ENCODE measurements around the gene C1QTNF3.
"Not testable (repeated sequence)": the region's sequence is repeated elsewhere in the genome, so short reads cannot be mapped to it uniquely, and the experiment has no call there.

Gene C1QTNF3, protein sequence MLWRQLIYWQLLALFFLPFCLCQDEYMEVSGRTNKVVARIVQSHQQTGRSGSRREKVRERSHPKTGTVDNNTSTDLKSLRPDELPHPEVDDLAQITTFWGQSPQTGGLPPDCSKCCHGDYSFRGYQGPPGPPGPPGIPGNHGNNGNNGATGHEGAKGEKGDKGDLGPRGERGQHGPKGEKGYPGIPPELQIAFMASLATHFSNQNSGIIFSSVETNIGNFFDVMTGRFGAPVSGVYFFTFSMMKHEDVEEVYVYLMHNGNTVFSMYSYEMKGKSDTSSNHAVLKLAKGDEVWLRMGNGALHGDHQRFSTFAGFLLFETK

DNA sequence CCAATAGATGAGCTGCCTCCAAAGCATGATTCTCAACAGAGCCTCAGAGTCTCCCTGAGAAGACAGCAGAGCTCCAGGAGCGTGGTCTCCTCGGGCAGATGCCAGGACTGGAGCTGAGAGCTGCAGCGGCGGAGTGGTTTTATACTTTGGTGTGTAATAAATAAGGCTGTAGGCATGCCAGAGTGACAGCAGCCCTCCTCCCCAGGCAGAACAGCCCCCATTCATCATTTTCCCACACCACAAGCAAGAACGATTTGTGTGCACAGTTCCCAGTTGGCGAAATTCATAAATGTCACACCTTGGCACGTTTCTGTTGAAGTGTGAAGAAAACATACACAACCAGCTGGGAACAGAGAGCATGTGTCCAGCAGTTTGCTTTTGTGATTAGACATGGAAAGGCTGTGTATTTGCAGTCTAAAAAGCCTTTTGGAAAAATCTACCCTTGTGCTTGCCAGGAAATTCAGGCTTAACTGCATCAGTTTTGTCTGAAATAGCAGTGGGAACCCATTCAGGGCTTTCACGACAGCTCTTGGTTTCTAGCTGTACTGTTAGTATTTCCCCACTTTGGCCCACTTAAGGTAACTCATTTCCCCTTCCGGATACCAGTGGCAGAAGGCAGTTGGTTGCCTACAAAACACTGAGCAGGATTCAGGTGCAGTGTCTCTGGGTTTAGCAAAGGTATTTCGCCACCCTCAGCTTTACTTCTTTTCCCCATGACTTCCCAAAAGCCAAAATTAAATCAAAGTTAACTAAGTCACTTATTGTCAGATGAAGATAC, at the start of gene C1QTNF3:
Gene C1QTNF3 (minus strand): TSS at position 115 of the 778 bp plus-strand sequence. CDS start 88 bp downstream, at position 27.
- no peaks in the 10 kb centered on the region for H3K9me3 Mint-ChIP-seq
- no peaks in the 10 kb centered on the region for H3K27me3 Mint-ChIP-seq (ENCODE audit: low read depth)
- no peak within 1 kb of the TSS for H3K27ac Mint-ChIP-seq
- H3K4me3 Mint-ChIP-seq, result no peak within 1 kb of the TSS
- H3K4me1 Mint-ChIP-seq (ENCODE audit: low read depth), result no peaks in the 10 kb centered on the region
- peaks cover 2% of the 10 kb centered on the region for H3K36me3 Mint-ChIP-seq (ENCODE audit: low read depth)

DNA sequence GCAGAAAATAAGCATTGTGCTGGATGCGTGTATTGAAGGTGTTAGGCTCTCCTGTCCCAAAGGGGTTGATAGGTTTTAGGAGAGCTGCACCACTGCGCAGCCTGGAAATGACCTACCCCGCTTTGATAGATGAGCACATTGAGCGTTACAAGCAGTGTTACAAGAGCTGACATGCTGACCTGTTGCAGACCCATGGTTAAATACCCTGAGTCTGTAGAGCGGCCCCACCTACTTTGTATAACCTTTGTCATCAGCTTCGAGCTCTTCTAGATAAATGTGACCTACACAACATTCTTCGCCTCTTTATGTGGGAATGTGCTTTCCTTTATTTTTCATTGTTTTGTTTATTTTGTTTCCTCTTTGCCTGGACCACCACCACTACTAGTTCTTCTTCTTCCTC, 48.0 kb upstream of the C1QTNF3 start:
- not testable (repeated sequence) for H3K27ac Mint-ChIP-seq; H3K27me3 Mint-ChIP-seq (ENCODE audit: low read depth); H3K4me1 Mint-ChIP-seq (ENCODE audit: low read depth); H3K4me3 Mint-ChIP-seq; H3K9me3 Mint-ChIP-seq; H3K36me3 Mint-ChIP-seq (ENCODE audit: low read depth)

DNA sequence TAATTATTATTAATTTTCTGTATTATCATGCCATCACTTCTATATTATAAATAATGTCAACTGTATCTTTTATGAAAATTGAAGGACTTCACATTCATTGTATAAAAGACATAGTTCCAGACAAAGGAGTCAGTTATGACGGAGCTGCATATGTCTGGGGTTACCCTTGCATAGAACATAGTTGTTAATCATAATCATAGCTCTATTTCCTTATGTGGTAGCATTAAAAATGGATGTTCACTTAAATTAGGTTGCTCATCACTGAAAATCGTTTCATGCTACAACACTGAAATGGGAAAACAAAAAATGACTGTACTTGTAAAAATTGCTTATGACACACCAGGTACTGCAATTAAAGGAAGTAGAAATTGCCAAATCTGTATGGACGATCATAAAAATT, 46.8 kb upstream of the C1QTNF3 start:
- not testable (repeated sequence) for H3K36me3 Mint-ChIP-seq (ENCODE audit: low read depth); H3K27ac Mint-ChIP-seq; H3K4me1 Mint-ChIP-seq (ENCODE audit: low read depth); H3K27me3 Mint-ChIP-seq (ENCODE audit: low read depth); H3K4me3 Mint-ChIP-seq; H3K9me3 Mint-ChIP-seq

DNA sequence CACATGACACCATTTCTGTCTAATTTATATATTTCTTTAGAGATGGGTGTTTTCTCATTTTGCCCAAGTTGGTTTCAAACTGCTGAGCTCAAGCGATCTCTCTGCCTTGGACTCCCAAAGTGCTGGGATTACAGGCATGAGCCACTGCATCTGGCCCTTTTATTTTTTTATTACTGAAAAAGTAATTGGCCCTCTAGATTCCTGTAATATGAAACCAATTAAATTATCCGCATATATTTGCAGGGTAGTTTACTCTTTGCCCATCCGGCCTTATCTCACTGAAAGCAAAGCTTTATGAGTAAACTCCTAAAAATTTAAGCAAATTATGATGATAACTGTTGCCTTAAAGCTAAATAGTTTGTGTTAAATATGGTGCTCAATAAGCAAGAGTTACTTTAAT, 44.7 kb upstream of the C1QTNF3 start:
- not testable (repeated sequence) for H3K9me3 Mint-ChIP-seq; H3K4me3 Mint-ChIP-seq; H3K4me1 Mint-ChIP-seq (ENCODE audit: low read depth); H3K27me3 Mint-ChIP-seq (ENCODE audit: low read depth); H3K27ac Mint-ChIP-seq; H3K36me3 Mint-ChIP-seq (ENCODE audit: low read depth)

DNA sequence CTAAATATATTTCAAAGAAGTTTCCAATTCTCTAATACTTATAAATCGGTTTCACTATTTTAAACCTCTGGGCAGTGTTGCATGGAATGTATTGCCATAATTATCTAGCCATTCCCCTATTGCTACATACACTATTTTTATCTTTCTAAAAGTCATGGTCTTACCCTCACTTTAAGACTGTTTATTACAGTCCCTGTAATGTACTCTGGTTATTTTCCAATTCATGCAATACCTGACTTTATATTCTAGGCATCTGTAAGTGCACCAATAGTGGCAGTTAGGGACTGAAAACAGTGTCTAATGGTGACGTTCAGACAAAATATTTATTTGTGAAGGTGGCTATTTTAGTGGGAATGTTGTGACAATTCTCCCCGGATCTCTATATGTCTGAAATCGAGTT, 40.9 kb upstream of the C1QTNF3 start:
- not testable (repeated sequence) for H3K4me3 Mint-ChIP-seq; H3K27ac Mint-ChIP-seq; H3K27me3 Mint-ChIP-seq (ENCODE audit: low read depth); H3K36me3 Mint-ChIP-seq (ENCODE audit: low read depth); H3K9me3 Mint-ChIP-seq; H3K4me1 Mint-ChIP-seq (ENCODE audit: low read depth)

DNA sequence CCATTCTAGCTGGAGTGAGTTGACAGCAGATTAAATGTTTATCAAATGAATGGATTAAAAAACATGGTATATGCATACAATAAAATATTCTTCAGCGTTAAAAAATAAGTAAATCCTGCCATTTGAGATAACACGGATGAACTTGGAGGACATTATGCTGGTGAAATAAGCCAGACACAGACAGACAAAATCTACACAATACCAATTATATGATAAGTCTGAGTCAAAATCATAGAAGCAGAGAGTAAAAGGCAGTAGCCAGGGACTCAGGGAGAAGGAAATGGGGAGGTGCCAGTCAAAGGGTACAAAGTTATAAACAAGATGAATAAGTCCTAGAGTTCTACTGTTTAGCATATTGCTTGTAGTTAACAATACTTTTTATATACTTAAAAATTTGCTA, 36.5 kb upstream of the C1QTNF3 start:
- H3K27ac Mint-ChIP-seq; H3K36me3 Mint-ChIP-seq (ENCODE audit: low read depth); H3K4me3 Mint-ChIP-seq; H3K9me3 Mint-ChIP-seq; H3K4me1 Mint-ChIP-seq (ENCODE audit: low read depth); H3K27me3 Mint-ChIP-seq (ENCODE audit: low read depth): not testable (repeated sequence)

DNA sequence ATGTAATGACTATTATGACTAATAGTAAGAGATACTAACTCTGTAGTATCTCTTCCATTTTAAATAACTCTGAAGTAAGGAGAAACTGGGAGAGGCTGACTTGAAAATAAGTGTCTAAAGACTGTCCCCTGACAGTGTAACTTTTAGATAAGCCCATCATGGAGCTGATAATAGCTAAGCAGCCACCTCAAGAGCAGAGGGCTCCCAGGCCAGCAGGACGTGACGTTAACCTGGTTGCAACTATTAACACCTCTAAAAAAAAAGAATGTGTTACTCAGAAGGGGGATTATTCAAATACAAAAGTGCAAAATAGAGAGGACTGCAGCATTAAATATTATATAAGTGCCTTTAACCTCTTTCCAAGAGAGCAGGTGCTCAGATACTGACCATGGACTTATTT, 34.6 kb upstream of the C1QTNF3 start:
- H3K36me3 Mint-ChIP-seq (ENCODE audit: low read depth); H3K27me3 Mint-ChIP-seq (ENCODE audit: low read depth); H3K27ac Mint-ChIP-seq; H3K4me1 Mint-ChIP-seq (ENCODE audit: low read depth); H3K4me3 Mint-ChIP-seq; H3K9me3 Mint-ChIP-seq: not testable (repeated sequence)

DNA sequence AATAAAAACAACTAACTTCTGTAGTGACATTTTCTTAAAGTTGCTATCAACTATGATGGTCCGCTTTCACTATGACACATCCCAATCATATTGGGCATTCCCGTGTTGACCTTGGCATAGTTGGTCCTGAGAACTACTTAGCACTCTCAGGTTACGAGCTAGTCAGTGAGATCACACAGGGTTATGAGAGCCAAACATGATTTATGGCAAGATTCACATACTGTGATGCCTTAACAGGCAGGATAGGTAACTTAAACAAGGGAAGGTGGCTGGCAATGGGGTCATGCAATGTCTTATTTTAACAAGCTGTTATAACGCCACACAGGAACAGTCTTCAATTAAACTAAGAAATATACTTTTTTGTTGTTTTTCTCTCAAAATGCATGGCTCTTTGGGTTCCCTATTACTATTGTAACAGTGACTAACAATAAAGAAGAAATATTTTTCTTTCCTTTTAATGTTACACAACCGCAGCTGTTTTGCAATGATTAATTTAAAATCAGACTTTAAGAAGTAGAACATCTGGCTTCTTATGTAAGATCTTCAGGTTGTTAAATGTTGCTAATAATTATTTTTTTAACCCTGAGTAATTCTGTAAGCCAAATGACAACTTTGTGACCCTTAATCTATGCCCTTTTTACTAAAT, 33.8 kb upstream of the C1QTNF3 start:
- not testable (repeated sequence) for H3K4me1 Mint-ChIP-seq (ENCODE audit: low read depth); H3K36me3 Mint-ChIP-seq (ENCODE audit: low read depth); H3K9me3 Mint-ChIP-seq; H3K27me3 Mint-ChIP-seq (ENCODE audit: low read depth); H3K27ac Mint-ChIP-seq; H3K4me3 Mint-ChIP-seq

DNA sequence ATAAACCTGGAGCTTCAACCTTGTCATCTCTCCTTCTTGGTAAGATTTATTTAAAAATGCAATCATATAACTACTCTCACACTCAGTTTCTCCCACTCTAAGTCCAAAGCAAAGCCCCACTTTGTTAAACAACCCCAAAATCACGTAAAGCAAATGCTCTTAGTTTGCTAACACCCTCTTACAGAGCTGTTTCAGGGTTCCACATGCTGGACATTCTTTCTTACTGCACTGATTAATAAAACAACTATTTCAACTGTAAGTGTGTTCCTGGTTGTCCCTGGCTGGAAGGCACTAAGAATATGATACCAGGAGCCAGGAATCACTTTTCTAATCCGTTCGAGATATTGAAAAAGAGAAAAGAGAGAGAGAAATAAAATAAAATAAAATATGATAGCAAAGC, 31.5 kb upstream of the C1QTNF3 start:
- H3K36me3 Mint-ChIP-seq (ENCODE audit: low read depth); H3K4me3 Mint-ChIP-seq; H3K27ac Mint-ChIP-seq; H3K4me1 Mint-ChIP-seq (ENCODE audit: low read depth); H3K9me3 Mint-ChIP-seq; H3K27me3 Mint-ChIP-seq (ENCODE audit: low read depth): not testable (repeated sequence)

DNA sequence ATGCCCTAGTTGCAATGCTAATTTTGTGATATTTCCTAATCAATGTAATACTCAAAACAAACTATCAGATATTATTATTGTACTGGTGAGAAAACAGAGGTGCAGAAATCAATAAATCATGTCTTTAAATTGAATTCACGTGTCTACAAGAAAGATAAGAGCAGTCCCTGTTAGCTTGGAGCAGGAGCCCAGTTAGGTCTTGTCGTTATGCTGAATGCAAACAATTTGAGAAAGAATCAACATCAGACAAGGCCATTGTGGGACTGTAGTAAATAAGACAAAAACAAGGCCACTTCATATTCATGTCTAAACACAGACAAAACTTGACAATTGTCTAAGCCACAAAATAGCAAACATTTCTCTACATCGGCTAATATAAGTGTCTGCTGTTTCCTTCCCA, 31.1 kb upstream of the C1QTNF3 start:
- H3K4me1 Mint-ChIP-seq (ENCODE audit: low read depth); H3K4me3 Mint-ChIP-seq; H3K9me3 Mint-ChIP-seq; H3K36me3 Mint-ChIP-seq (ENCODE audit: low read depth); H3K27ac Mint-ChIP-seq; H3K27me3 Mint-ChIP-seq (ENCODE audit: low read depth): not testable (repeated sequence)

DNA sequence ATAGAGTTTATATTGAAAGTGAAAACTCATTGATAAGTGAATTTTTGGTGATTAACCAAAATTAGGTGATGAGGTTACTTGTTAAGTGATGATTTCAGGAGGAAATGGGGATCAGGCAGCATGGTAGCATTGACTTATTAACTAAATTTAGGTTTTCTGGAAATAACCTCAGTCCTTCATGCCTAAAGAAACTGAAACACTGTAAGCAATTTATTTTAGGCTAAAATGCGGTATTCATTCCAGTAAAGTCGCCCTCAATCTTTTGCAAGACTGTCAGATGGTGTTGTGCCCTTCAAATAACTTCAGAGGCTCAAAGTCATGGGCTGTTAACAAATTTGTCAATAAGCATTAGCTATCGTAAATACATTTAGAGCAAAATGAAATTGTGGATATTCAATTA, 27.6 kb upstream of the C1QTNF3 start:
- H3K9me3 Mint-ChIP-seq; H3K4me1 Mint-ChIP-seq (ENCODE audit: low read depth); H3K36me3 Mint-ChIP-seq (ENCODE audit: low read depth); H3K27me3 Mint-ChIP-seq (ENCODE audit: low read depth); H3K4me3 Mint-ChIP-seq; H3K27ac Mint-ChIP-seq: not testable (repeated sequence)

DNA sequence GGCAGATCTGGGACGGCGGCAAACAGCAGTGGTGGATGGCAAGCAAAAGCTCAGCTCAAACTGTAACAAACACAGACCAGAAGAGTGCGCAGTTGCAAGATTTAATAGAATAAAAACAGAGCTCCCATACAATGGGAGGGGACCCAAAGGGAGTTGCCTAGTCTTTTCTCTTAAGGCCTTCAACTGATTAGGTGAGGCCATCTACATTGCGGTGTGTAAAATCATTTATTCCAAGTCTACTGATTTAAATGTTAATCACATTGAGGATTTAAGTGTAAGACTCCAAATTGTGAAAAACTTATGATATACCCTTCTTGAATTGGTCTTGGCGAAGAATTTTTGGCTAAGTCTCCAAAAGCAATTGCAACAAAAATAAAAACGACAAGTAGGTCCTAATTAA, 21.6 kb upstream of the C1QTNF3 start:
- no peak overlapping the region for H3K4me3 Mint-ChIP-seq
- H3K27ac Mint-ChIP-seq, result no peak overlapping the region
- no peaks in the 10 kb centered on the region for H3K27me3 Mint-ChIP-seq (ENCODE audit: low read depth)
- no peaks in the 10 kb centered on the region for H3K4me1 Mint-ChIP-seq (ENCODE audit: low read depth)
- H3K36me3 Mint-ChIP-seq (ENCODE audit: low read depth), result peaks cover 6% of the 10 kb centered on the region
- H3K9me3 Mint-ChIP-seq, result no peaks in the 10 kb centered on the region

DNA sequence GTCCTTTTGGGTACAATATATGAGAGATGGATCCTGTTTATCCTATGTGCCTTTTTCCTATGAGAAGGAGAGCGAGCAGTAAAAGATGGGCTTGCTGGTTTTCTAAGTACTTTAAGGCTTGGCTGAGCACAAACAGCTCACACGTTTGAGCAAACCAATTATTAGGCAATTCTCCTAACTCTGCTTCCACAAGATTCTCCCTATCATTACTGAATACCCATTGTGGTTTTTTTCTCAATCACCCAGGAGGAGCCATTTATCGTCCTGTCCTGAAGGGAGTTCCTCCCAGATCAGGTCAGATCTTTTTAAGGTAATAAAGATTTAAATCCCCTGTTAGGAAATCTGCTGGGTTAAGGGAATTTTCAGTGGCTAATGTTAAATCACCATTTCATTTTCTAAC, 19.4 kb upstream of the C1QTNF3 start:
- H3K9me3 Mint-ChIP-seq, result no peaks in the 10 kb centered on the region
- peaks cover 6% of the 10 kb centered on the region for H3K36me3 Mint-ChIP-seq (ENCODE audit: low read depth)
- no peaks in the 10 kb centered on the region for H3K4me1 Mint-ChIP-seq (ENCODE audit: low read depth)
- no peak overlapping the region for H3K27ac Mint-ChIP-seq
- no peak overlapping the region for H3K4me3 Mint-ChIP-seq
- H3K27me3 Mint-ChIP-seq (ENCODE audit: low read depth), result no peaks in the 10 kb centered on the region

DNA sequence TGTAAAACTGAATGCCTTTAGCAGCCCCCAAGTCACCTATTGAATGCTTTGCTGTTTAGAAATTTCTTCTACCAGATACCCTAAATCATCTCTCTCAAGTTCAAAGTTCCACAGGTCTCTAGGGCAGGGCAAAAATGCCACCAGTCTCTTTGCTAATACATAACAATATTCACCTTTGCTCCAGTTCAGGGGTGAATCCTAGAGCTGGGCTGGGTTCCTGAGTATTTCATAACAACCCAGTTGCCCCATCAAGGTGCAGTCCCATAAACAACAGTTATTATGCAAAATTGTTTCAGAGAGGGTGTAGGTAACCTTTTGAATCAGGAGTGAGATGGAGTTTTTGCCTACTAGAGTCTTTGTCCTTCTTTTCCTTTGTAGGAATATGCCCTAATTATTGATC, 19.0 kb upstream of the C1QTNF3 start:
- no peaks in the 10 kb centered on the region for H3K4me1 Mint-ChIP-seq (ENCODE audit: low read depth)
- peaks cover 4% of the 10 kb centered on the region for H3K36me3 Mint-ChIP-seq (ENCODE audit: low read depth)
- no peak overlapping the region for H3K27ac Mint-ChIP-seq

DNA sequence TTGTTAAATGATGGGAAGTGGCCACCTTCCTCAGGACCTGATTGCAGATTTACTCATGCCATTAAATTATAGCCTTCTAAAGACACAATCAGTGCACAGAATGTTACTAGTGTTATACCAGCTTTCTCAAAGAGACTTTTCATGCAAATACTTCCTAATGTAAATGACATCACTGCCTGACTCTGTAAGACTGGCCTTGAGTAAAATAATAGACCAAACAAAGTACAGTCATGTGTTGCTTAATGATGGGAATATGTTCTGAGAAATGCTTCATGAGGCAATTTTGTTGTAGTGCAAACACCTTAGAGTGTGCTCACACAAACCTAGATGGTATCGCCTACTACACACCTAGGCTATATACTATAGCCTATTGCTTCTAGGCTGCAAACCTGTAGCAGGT, 17.0 kb upstream of the C1QTNF3 start:
- Mint-ChIP-seq H3K9me3 (no peaks in the 10 kb centered on the region), H3K27me3 (ENCODE audit: low read depth) (no peaks in the 10 kb centered on the region), H3K27ac (no peak overlapping the region), H3K36me3 (ENCODE audit: low read depth) (peaks cover 3% of the 10 kb centered on the region), H3K4me1 (ENCODE audit: low read depth) (no peaks in the 10 kb centered on the region), H3K4me3 (no peak overlapping the region)

More for the DNA sequence above, 19.0 kb upstream of the C1QTNF3 start:
- H3K4me3 Mint-ChIP-seq, result no peak overlapping the region
- no peaks in the 10 kb centered on the region for H3K9me3 Mint-ChIP-seq
- H3K27me3 Mint-ChIP-seq (ENCODE audit: low read depth), result no peaks in the 10 kb centered on the region

All from T-helper 1 cell treated with Interleukin-12 subunit alpha and Interleukin-12 subunit beta and Interleukin-4 antibody, amounts not matched to agents 30 μg/mL and 1 μg/mL, for 36 hours (primary cell).